KOPT-K1 (cell line): Measurements from ENCODE around the gene S100Z.
A peak's percentile ranks its signal among the peaks of the same experiment; 100 is the strongest.
"Not testable (repeated sequence)": the region's sequence is repeated elsewhere in the genome, so short reads cannot be mapped to it uniquely, and the experiment has no call there.

Experiments used
- H3K27ac ChIP-seq: fragments of 200-600 bp; sonication (generic); 2 replicates; pipeline ENCODE4 v1.5.1; 2016; ENCODE audit warnings: antibody characterized with exemption, mild to moderate bottlenecking, low read depth, low read length; ENCODE audit not compliant: poor library complexity, severe bottlenecking
- H3K36me3 ChIP-seq: fragments of 200-600 bp; sonication (generic); 2 replicates; pipeline ENCODE4 v1.5.1; 2017; ENCODE audit warnings: antibody characterized with exemption, mild to moderate bottlenecking, low read length, moderate library complexity; ENCODE audit not compliant: insufficient read depth
- H3K9me3 ChIP-seq: fragments of 200-600 bp; sonication (generic); 2 replicates; pipeline ENCODE4 v1.5.1; 2017; ENCODE audit warnings: antibody characterized with exemption, low read length, mild to moderate bottlenecking; ENCODE audit not compliant: insufficient read depth, poor library complexity, severe bottlenecking

Gene S100Z

DNA sequence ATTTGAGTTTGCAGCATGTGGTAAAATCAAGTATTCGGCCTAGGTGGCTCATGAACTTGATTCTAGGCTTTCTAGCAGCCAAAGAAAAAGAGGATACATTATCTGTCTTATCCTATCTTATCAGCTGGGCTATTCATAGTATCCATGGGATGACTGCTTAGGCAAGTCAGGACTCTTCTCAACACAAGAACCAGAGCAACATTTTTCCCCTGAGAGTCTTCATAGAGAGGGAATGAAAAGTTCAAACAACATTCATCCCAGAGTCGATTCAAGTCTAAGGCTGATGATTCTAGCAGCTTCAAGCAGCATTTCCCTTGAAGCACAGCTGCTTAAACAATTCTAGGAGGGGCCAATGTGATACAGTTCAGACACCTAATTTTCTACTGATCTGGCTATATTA is 3.0 kb downstream of the S100Z start:
- no peaks in the 10 kb centered on the region for H3K36me3 ChIP-seq

DNA sequence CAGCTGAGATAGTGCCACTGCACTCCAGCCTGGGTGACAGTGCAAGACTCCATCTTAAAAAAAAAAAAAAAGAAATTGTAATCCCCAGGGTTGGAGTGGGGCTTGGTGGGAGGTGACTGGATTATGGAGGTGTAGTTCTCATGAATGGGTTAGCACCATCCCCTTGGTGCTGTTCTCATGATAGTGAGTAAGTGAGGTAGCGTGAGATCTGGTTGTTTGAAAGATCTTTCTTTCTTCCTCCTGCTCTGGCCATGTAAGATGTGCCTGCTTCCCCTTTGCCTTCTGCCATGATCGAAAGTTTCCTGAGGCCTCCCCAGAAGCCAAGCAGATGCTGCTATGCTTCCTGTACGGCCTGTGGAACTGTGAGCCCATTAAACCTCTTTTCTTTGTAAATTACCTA is 3.9 kb downstream of the S100Z start:
- not testable (repeated sequence) for H3K9me3 ChIP-seq, H3K36me3 ChIP-seq
- peak overlapping the region; percentile 99 for H3K27ac ChIP-seq

More for the DNA sequence above, 3.0 kb downstream of the S100Z start:
- peak overlapping the region; percentile 99 for H3K27ac ChIP-seq
- H3K9me3 ChIP-seq = peaks cover 7% of the 10 kb centered on the region

DNA sequence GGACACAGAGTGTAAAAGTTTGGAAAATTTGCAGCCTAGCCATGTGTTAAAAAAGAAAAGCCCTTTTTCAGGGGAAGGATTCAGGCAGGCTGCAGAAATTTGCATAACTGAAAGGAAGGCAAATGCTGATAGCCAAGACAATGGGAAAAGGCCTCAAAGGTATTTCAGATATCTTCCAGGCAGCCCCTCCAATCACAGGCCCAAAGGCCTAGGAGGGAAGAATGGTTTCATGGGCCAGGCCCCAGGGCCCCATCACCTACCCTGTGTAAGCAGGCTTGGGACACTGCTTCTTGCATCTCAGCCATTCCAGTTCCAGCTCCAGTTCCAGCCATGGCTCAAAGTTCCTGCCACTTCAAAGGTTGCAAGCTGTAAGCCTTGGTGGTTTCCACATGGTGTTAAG is 4.8 kb downstream of the S100Z start:
- H3K9me3 ChIP-seq = peaks cover 7% of the 10 kb centered on the region
- peak overlapping the region; percentile 99 for H3K27ac ChIP-seq
- H3K36me3 ChIP-seq = no peaks in the 10 kb centered on the region

DNA sequence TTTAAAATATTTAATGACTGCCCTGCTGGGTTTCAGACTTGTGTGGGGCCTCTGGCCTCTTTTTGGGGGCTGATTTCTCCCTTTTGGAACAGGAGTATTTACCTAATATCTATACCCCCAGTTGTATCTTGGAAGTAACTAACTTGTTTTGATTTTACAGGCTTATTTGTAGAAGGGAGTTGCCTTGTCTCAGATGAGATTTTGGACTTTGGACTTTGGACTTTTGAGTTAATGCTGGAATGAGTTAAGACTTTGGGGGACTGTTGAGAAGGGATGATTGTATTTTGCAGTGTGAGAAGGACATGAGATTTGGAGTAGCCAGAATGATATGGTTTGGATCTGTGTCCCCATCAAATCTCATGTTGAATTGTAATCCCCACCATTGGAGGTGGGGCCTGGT is 5.7 kb downstream of the S100Z start:
- H3K36me3 ChIP-seq, H3K9me3 ChIP-seq: not testable (repeated sequence)
- H3K27ac ChIP-seq = peak overlapping the region; percentile 99

DNA sequence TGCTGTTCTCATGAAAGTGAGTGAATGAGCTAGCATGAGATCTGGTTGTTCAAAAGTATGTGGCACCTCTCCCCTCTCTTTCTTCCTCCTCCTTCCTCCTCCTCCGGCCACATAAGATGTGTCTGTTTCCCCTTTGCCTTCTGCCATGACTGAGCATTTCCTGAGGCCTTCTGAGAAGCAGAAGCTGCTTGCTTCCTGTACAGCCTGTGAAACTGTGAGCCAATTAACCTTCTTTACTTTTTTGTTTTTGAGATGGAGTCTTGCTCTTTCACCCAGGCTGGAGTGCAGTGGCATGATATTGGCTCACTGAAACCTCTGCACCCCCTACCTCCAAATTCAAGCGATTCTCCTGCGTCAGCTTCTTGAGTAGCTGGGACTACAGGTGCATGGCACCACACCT is 6.1 kb downstream of the S100Z start:
- Histone ChIP-seq H3K27ac (peak overlapping the region; percentile 99), H3K9me3 (peaks cover 7% of the 10 kb centered on the region), H3K36me3 (no peaks in the 10 kb centered on the region; the same call in 1 of the 2 replicates)

DNA sequence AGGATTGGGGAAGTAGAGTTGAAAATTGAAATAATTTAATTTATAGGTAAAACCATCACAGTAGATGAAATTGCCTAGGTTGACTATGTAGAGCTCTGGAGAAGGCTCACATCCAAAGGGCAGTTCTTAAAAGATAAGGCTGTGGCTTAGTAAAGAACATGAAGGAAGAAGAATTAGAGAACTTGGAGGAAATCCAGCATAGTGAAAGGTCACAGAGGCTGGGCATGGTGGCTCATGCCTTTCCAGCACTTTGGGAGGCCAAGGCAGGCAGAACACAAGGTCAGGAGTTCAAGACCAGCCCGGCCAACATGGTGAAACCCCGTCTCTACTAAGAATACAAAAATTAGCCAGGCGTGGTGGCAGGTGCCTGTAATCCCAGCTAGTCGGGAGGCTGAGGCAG is 7.0 kb downstream of the S100Z start:
- H3K36me3 ChIP-seq, H3K9me3 ChIP-seq: not testable (repeated sequence)
- H3K27ac ChIP-seq = peak overlapping the region; percentile 99

DNA sequence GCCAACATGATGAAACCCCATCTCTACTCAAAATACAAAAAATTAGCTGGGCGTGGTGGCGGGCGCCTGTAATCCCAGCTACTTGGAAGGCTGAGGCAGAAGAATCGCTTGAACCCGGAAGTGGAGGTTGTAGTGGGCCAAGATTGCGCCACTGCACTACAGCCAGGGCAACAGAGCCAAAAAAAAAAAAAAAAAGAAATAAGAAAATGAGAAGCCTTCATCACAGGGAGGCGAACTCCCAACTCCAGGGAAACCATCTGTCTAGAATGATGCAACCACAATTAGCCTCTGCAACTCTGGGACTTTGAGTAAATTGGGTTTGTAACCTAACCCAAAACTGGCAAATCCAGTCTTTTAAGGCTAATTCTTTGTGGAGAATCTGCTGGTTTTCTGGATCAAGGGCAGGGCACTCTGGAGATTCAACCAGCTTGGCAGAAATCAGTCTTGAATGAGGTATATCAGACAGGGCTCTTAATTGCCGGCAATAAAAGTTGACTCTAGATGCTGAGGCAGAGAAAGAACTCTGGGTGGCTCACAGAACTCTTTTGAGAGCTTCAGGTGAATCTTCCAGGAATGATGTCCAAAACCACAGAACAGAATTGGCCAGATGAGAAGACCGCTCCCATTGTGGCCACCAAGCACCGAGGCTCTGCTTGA is 9.9 kb downstream of the S100Z start:
- Histone ChIP-seq H3K27ac (peak overlapping the region; percentile 16), H3K9me3 (no peaks in the 10 kb centered on the region), H3K36me3 (peaks cover 5% of the 10 kb centered on the region; the same call in 1 of the 2 replicates)

DNA sequence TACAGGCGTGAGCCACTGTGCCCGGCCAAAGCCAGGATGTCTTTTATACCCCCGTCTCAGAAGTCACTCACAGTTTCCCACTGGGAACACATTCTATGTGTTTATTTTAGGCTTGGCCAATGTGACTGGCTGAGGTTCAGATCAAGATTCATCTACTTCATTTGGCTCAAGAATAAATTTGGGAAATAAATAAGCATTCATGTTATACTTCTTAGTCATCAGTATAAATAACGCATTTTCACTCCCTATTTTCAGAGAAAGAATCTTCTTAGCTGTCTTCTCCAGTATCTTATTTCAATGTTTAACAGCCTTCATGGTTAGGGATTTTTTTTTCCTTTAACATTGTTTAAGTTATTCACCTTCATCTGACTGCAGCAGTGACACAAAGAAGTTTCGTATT is 11.8 kb downstream of the S100Z start:
- peaks cover 5% of the 10 kb centered on the region; the same call in 1 of the 2 replicates for H3K36me3 ChIP-seq
- no peaks in the 10 kb centered on the region for H3K9me3 ChIP-seq
- no peak overlapping the region for H3K27ac ChIP-seq

DNA sequence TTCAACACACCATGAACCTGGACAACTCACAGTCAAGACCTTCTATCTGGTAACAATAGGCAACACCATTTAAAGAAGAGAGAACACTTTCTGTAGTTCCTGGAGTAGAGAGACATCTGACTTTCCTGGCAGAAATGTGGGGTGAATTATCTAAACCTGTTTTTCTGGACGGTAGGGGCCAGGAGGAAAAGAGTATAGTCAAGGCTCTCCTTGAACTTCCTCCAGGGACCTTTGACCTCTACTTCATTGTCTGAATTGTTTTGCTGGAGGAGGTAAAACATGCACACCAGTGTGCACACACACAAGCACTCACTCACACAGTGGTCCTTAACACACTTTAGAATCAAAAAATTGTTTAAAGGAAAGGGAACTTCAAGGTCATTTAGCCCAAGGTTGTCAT is 13.2 kb downstream of the S100Z start:
- Histone ChIP-seq H3K9me3 (no peaks in the 10 kb centered on the region), H3K27ac (no peak overlapping the region), H3K36me3 (peaks cover 5% of the 10 kb centered on the region; the same call in 1 of the 2 replicates)

DNA sequence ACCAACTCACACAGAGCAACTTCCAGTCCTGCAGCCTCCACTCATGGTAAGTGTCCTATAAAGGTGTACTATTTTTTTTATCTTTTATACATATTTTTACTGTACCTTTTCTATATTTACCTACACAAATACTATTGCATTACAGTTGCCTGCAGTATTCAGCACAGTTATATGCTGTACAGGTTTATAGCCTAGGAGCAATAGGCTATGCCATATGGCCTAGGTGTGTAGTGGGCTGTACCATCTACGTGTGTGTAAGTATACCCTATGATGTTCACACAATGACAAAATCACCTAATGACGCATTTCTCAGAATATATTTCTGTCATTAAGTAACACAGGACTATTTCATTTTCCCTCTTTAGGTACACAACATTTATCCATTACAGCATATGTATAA is 16.7 kb downstream of the S100Z start:
- peaks cover 5% of the 10 kb centered on the region; the same call in 1 of the 2 replicates for H3K36me3 ChIP-seq
- H3K27ac ChIP-seq = no peak overlapping the region
- H3K9me3 ChIP-seq = no peaks in the 10 kb centered on the region

DNA sequence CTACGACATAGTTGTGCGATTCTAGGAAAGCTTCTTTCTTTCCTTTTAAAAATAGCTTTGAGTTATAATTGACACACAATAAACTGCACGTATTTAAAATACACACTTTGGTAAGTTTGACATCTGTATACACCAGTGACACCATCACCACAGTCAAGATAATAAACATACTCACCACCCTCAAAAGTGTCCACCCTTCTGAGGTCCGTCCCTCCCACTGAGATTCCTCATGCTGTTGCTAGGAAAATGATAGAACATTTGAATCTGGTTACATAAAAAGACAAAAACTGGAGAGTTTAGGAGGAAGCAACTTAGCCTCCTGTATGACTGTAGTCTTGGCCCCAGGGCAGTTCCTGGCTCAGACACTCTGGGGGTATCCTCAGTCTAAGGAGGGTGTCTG is 17.2 kb downstream of the S100Z start:
- Histone ChIP-seq H3K27ac (peak overlapping the region; percentile 12), H3K36me3 (peaks cover 5% of the 10 kb centered on the region; the same call in 1 of the 2 replicates), H3K9me3 (no peaks in the 10 kb centered on the region)

DNA sequence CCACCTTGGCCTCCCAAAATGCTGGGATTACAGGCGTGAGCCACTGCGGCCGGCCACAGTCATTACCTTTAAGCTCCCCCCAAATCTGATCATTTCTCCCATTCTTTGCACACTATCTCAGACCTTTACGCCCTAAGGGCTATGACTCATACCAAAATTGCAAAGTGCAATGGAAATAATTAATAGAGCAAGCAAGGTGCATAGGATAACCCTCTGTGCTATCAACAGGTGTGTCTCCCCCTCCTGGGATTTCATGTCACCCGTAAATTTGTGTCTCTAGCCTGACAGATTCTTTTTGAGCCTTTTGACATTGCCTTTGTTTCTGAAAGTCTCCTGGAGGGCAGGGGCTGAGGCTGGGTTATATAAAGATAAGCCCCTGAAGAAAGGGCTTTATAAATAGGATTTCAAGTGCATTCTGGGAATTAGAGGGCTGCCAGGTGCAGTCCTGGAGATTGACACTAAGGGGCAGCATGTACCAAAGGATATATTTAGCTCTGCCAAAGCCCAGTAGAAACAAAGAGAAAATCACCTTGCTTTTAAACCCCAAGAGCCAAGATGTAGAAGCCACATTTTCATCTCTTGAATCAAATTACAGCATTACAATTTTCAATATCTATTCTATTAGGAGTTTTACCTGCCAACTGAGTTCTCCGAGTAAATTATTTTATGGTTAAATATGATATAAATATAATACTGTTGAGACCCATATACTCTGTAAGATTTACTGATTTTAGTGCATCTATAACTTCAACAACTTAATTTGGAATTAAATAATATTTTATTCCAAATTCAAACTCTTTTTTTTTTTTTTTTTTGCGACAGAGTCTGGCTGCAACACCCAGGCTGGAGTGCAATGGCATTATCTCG is 18.2 kb downstream of the S100Z start:
- Histone ChIP-seq H3K27ac (no peak overlapping the region), H3K36me3 (peaks cover under 1% of the 10 kb centered on the region; the same call in 1 of the 2 replicates), H3K9me3 (no peaks in the 10 kb centered on the region)

DNA sequence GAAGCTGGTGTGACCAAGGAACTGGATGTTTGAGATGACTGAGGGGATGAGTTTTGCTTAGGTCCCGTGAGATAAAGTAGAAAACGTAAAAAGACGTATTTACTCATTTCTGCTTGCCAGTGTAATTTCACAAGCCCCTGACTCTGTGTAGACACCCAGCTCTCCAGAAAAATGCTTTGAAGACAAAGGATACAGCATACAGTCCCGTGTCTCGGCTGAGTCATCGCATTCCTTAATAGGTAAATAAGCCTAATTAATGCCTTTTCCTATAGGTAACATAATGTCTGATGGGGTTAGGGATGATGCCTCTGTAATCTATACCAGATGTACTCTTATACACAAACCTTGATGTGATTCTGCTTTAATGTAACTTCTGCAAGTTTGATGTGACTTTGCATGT is 20.2 kb downstream of the S100Z start:
- H3K27ac ChIP-seq = no peak overlapping the region
- no peaks in the 10 kb centered on the region for H3K9me3 ChIP-seq
- H3K36me3 ChIP-seq = no peaks in the 10 kb centered on the region; the same call in 1 of the 2 replicates

DNA sequence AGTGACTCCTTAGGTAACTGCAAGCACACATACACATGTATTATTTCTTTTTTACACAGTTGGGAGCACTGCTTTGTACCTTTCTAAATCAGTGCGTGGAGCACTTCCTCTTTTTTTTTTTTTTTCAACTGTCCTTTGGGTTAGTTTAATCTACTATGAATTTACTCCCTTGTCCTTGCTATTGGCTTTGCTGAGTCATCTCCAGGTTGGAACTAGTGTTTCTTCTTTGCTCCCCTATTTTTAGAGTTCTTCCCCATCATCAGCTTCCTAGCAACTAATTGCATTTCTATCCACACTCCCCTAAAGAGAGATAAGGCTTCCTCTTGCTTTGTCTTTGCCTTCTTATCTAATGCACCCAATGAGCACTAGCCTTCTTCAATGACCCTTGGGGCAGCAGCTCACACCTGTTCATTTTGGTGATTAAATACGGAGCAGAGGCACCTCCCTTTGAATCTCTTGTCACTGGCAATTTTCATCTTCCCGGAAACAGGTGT is 24.3 kb downstream of the S100Z start:
- peak overlapping the region; percentile 12 for H3K27ac ChIP-seq
- H3K36me3 ChIP-seq = no peaks in the 10 kb centered on the region; the same call in 1 of the 2 replicates
- H3K9me3 ChIP-seq = no peaks in the 10 kb centered on the region

DNA sequence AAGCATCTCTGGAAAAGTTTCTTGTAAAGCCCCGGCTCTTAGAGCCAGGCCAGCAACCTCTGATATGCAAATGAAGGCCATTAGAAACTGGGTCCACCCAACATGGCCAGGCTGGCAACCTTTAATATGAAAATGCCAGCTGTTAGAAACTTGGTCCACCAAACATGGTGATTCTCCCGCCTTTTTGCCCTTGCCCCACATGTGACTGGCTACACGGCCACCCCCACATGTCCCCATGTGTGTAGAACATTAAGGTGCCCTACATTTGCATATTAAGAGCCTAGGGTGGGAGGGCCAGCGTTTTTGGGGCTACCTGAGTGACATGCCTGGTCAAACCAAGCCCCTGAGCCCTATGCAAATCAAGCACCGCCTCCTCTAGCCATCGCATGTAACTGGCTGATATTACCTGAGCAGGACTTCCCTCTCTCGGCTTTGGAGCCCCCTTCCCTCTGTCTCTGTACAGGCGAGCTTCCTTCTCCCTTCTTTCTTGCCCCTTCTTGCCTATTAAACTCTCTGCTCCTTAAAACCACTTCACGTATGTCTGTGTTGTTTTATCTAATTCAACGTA is 39.0 kb downstream of the S100Z start:
- Histone ChIP-seq H3K9me3 (no peaks in the 10 kb centered on the region), H3K27ac (no peak overlapping the region), H3K36me3 (no peaks in the 10 kb centered on the region)
